KMS-11 (cell line): ENCODE results near the gene ANP32E.
A peak's percentile ranks its signal among the peaks of the same experiment; 100 is the strongest.
"Not testable (repeated sequence)": the region's sequence is repeated elsewhere in the genome, so short reads cannot be mapped to it uniquely, and the experiment has no call there.

ENCODE experiments used
- H2AFZ ChIP-seq: fragments of 200-600 bp; sonication (generic); 2 replicates; pipeline ENCODE4 v1.6.1; 2016; ENCODE audit warnings: antibody characterized with exemption, mixed run types, low read depth
- H3K27ac ChIP-seq: fragments of 200-600 bp; sonication (generic); 2 replicates; pipeline ENCODE4 v1.6.1; 2016; ENCODE audit warnings: mild to moderate bottlenecking, mixed run types
- H3K27me3 ChIP-seq: fragments of 200-600 bp; sonication (generic); 2 replicates; pipeline ENCODE4 v1.6.1; 2017; ENCODE audit warnings: mild to moderate bottlenecking, low read depth, mixed run types, moderate library complexity; ENCODE audit not compliant: insufficient read depth
- H3K36me3 ChIP-seq: fragments of 200-600 bp; sonication (generic); 2 replicates; pipeline ENCODE4 v1.6.1; 2017; ENCODE audit warnings: mild to moderate bottlenecking, mixed run types; ENCODE audit not compliant: insufficient read depth
- H3K4me1 ChIP-seq: fragments of 200-600 bp; sonication (generic); 2 replicates; pipeline ENCODE4 v1.6.1; 2016; ENCODE audit warnings: mild to moderate bottlenecking, low read depth, mixed run types; ENCODE audit not compliant: poor library complexity, severe bottlenecking
- H3K4me2 ChIP-seq: fragments of 200-600 bp; sonication (generic); 2 replicates; pipeline ENCODE4 v1.7.0; 2016; ENCODE audit warnings: mild to moderate bottlenecking, mixed run types
- H3K4me3 ChIP-seq: fragments of 200-600 bp; sonication (generic); IDR thresholded peaks from 2 replicates; pipeline ENCODE4 v1.6.1; 2017; ENCODE audit warnings: low read depth, low read length, mixed read lengths; ENCODE audit not compliant: insufficient read depth
- H3K79me2 ChIP-seq: fragments of 200-600 bp; sonication (generic); 2 replicates; pipeline ENCODE4 v1.6.1; 2016; ENCODE audit warnings: low read depth, mixed run types; ENCODE audit not compliant: insufficient read depth
- H3K9ac ChIP-seq: fragments of 200-600 bp; sonication (generic); 2 replicates; pipeline ENCODE4 v1.6.1; 2016; ENCODE audit warnings: mild to moderate bottlenecking, mixed run types
- H4K20me1 ChIP-seq: fragments of 200-600 bp; sonication (generic); 2 replicates; pipeline ENCODE4 v1.6.1; 2016; ENCODE audit warnings: mild to moderate bottlenecking, mixed run types; ENCODE audit not compliant: insufficient read depth
- TF ChIP-seq, protein P1 (sequence below): fragments of 200-600 bp; sonication (generic); conservative IDR thresholded peaks from 2 replicates; pipeline ENCODE4 v1.6.1; 2017; ENCODE audit warnings: low read depth, mild to moderate bottlenecking, antibody characterized with exemption, low read length, moderate library complexity, mixed read lengths

The ANP32E gene

DNA sequence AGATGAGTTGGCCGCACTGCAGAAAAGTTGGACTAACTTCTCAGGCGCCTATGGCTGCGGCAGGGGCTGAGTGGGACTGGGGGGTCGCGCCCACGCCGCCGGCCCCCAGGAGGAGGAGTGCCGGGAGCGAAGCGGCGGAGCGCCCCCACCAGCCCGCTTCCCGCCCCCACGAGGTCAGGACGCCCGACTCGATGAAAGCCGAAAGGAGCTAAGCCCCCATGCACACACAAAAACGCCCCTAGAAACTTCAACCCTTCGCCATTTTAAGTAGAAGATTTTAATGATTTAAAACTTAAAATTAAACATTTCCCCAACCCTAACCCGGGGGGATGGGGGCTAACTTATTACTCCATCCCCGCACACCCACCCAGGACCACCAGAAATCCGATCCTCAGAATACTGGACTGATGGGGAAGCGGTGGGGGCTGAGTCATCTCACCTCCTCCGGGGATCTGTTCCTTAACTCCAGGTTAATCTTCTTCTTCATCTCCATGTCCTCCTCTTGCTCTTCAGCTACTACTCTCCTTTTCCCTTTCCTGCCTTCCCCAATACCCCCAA is 539 bp downstream of the ANP32E start:
- peak overlapping the region; percentile 99 for H3K4me3 ChIP-seq
- no peaks in the 10 kb centered on the region for H3K27me3 ChIP-seq
- peak overlapping the region; percentile 90 for H3K27ac ChIP-seq
- peaks cover 30% of the 10 kb centered on the region for H3K4me1 ChIP-seq
- H2AFZ ChIP-seq: peak overlapping the region; percentile 53
- H3K9ac ChIP-seq: peak overlapping the region; percentile 86
- peak overlapping the region; percentile 53 for H3K4me2 ChIP-seq
- peaks cover 2% of the 10 kb centered on the region; the same call in 1 of the 2 replicates for H3K36me3 ChIP-seq
- TF ChIP-seq, protein P1, sequence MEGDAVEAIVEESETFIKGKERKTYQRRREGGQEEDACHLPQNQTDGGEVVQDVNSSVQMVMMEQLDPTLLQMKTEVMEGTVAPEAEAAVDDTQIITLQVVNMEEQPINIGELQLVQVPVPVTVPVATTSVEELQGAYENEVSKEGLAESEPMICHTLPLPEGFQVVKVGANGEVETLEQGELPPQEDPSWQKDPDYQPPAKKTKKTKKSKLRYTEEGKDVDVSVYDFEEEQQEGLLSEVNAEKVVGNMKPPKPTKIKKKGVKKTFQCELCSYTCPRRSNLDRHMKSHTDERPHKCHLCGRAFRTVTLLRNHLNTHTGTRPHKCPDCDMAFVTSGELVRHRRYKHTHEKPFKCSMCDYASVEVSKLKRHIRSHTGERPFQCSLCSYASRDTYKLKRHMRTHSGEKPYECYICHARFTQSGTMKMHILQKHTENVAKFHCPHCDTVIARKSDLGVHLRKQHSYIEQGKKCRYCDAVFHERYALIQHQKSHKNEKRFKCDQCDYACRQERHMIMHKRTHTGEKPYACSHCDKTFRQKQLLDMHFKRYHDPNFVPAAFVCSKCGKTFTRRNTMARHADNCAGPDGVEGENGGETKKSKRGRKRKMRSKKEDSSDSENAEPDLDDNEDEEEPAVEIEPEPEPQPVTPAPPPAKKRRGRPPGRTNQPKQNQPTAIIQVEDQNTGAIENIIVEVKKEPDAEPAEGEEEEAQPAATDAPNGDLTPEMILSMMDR: peak; percentile 48
- peaks cover 9% of the 10 kb centered on the region; the same call in 1 of the 2 replicates for H4K20me1 ChIP-seq
- peaks cover 50% of the 10 kb centered on the region for H3K79me2 ChIP-seq

DNA sequence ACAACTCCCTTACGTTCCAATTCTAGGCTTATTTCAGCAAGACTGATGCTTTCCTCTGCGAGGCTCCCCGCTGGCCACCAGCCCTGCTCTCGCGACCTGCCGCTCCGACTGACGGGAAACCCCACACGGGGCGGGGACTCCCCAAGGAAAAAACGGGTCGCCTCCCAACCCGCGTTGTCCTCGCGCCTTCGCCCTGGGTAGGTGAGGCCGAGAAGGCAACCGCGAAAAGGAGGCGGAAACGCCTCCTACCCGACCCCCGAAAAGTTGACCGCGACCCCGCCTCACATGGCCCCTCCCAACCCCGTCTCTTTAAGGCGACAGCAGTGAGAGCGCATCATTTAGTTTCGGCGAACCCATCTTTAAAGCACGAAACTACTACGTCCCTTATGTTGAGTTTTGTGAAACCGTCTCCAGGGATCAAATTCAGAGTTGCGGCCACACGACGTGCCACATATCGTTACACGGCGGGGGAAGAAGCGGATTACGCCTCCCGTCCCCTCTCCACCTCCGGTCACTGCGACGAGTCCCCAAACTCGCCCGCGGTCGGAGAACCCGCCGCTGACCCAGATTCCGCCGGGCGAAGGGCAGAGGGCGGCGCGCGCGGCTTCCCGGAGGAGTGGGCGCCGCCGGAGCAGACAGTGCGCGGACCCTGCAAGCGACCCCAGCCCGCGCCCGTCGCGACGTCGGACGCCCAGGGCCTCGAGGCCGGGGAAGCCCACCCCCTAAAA is 1.2 kb downstream of the ANP32E start:
- H2AFZ ChIP-seq: peak overlapping the region; percentile 53
- peak overlapping the region; percentile 86 for H3K9ac ChIP-seq
- peaks cover 30% of the 10 kb centered on the region for H3K4me1 ChIP-seq
- no peaks in the 10 kb centered on the region for H3K27me3 ChIP-seq
- peaks cover 9% of the 10 kb centered on the region; the same call in 1 of the 2 replicates for H4K20me1 ChIP-seq
- peak overlapping the region; percentile 99 for H3K4me3 ChIP-seq
- peaks cover 56% of the 10 kb centered on the region for H3K79me2 ChIP-seq
- TF ChIP-seq, protein P1: no peak
- H3K4me2 ChIP-seq: peak overlapping the region; percentile 53
- H3K27ac ChIP-seq: peak overlapping the region; percentile 90
- peaks cover 7% of the 10 kb centered on the region; the same call in 1 of the 2 replicates for H3K36me3 ChIP-seq

DNA sequence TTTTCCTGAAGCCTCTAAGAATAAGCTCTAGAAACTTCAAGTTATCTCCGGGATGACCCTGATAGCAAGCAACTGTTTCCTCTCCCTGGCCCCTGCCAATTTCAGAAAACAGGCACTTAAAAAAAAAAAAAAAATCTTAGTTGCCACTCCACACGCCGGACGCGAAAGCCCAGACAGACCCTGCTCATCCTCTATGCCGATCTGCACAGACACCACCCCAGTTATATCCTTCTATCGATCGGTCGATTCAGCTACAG is 1.7 kb downstream of the ANP32E start:
- H3K9ac ChIP-seq: peak overlapping the region; percentile 86
- H3K4me2 ChIP-seq: peak overlapping the region; percentile 53
- peaks cover 60% of the 10 kb centered on the region for H3K79me2 ChIP-seq
- TF ChIP-seq, protein P1: no peak
- peak overlapping the region; percentile 90 for H3K27ac ChIP-seq
- H3K36me3 ChIP-seq: peaks cover 7% of the 10 kb centered on the region; the same call in 1 of the 2 replicates
- peak overlapping the region; percentile 99 for H3K4me3 ChIP-seq
- peaks cover 9% of the 10 kb centered on the region; the same call in 1 of the 2 replicates for H4K20me1 ChIP-seq
- peaks cover 30% of the 10 kb centered on the region for H3K4me1 ChIP-seq
- peak overlapping the region; percentile 53 for H2AFZ ChIP-seq
- no peaks in the 10 kb centered on the region for H3K27me3 ChIP-seq

DNA sequence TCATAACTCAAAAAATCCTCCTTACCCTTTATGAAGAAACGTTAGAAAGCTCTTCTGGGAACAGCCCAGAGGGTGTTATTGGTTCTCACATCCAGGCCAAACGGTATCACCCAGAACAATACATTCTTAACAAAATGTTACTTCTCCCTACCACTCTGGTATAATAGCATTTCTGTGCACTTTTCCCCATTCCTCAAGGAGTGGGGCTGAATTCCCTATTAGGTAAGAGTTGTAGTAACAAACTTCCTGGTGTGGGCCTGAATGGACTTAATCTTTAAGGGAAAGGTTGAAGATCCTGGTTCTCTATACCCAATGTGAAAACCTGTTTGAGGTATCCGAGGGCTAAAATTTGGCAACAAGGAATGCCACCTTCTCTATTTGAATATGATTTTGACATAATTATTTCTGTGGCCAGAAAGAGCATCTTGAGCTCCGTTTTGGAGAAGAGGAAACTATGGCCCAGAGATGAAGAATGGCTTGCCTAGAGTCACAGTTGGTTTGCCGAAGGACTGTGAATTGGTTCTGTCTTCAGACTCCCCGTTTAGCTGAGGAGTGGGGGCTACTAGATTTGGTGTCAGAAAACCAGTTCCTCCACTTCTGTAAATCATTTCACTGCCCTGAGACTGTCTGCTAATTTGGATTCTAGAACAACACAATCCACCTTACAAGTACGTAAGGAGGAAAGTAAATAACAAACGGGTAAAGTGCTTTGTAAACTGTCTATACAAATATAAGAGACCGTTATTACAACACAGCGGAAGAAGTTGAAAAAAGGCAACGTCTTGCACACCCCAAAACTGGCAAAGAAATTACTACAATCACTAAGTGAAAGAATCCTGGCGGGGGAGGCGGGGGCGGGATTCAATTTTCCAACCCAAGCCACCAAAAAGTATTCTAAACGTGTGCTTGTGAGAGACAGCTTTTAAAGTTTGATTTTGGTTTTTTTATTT is 2.3 kb downstream of the ANP32E start:
- peak overlapping the region; percentile 99 for H3K4me3 ChIP-seq
- H3K4me1 ChIP-seq: peaks cover 30% of the 10 kb centered on the region
- peak overlapping the region; percentile 86; the same call in 1 of the 2 replicates for H3K9ac ChIP-seq
- peaks cover 7% of the 10 kb centered on the region; the same call in 1 of the 2 replicates for H3K36me3 ChIP-seq
- peak overlapping the region; percentile 53; the same call in 1 of the 2 replicates for H2AFZ ChIP-seq
- H3K4me2 ChIP-seq: peak overlapping the region; percentile 53
- H4K20me1 ChIP-seq: peaks cover 9% of the 10 kb centered on the region; the same call in 1 of the 2 replicates
- H3K27ac ChIP-seq: peak overlapping the region; percentile 90; the same call in 1 of the 2 replicates
- H3K79me2 ChIP-seq: peaks cover 60% of the 10 kb centered on the region
- TF ChIP-seq, protein P1: no peak
- no peaks in the 10 kb centered on the region for H3K27me3 ChIP-seq

DNA sequence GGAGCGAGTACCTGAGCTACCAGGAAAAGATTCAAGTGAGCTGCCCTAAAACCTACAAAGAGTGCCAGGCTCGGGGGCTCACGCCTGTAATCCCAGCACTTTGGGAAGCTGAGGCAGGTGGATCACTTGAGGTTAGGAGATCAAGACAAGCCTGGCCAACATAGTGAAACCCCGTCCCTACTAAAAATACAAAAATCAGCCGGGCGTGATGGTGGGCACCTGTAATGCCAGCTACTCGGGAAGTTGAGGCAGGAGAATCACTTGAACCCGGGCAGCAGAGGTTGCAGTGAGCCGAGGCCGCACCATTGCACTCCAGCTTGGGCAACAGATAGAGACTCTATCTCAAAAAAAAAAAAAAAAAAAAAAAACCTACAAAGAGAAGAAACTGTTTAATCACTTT is 3.0 kb downstream of the ANP32E start:
- not testable (repeated sequence) for H3K4me3 ChIP-seq, H3K36me3 ChIP-seq, H3K27ac ChIP-seq, H4K20me1 ChIP-seq, H3K27me3 ChIP-seq, H2AFZ ChIP-seq, H3K4me2 ChIP-seq, H3K9ac ChIP-seq
- Histone ChIP-seq H3K79me2 (peaks cover 60% of the 10 kb centered on the region), H3K4me1 (peaks cover 30% of the 10 kb centered on the region)

DNA sequence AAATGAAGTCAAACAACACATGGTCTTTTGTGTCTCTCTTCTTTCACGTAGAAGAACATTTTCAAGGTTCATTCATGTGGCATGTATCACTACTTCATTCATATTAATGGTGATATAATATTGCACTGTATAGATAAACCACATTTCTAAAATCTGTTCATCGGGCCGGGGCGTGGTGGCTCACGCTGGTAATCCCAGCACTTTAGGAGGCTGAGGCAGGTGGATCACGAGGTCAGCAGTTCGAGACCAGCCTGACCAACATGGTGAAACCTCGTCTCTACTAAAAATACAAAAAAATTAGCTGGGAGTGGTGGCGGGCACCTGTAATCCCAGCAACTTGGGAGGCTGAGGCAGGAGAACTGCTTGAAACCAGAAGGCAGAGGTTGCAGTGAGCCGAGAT is 7.7 kb downstream of the ANP32E start:
- Histone ChIP-seq H3K36me3 (peaks cover 36% of the 10 kb centered on the region), H3K79me2 (peaks cover 36% of the 10 kb centered on the region)
- not testable (repeated sequence) for H3K9ac ChIP-seq, H3K27ac ChIP-seq, H3K4me2 ChIP-seq, H4K20me1 ChIP-seq, H3K4me1 ChIP-seq, H3K27me3 ChIP-seq, H2AFZ ChIP-seq, H3K4me3 ChIP-seq
